OCI-LY3 (cell line): ENCODE data around the gene TIMP4.

Source experiments
- CTCF ChIP-seq: fragments of 200-600, 300-600 bp; sonication (generic); IDR thresholded peaks from 2 replicates; pipeline ENCODE4 v1.5.1; 2014; ENCODE audit warnings: antibody characterized with exemption, low read length, low read depth
- EZH2phosphoT487 ChIP-seq: fragments of 200-600 bp; shearing (Covaris generic); IDR thresholded peaks from 2 replicates; pipeline ENCODE4 v1.6.1; 2018; ENCODE audit warnings: antibody characterized with exemption, mixed run types, low read depth

DNA sequence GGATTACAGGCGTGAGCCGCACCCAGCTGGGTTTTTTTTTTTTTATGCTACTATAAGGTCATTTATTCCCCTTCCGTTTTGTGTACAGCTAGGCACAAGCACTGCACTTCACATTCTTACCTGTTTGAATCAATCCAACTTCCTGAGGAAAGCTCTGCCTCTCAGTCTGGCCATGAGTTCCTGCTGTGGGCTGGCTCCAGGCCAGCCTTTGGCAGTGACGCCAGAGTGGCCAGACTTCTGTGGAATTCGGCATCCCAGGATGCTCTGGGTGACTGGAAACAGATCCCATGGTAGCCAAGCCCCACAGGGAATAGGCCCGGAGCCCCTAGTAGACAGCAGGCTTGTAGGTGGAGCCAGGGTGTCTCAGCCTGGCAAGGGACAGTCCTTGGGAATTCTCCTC is 21.5 kb upstream of the TIMP4 start:
- TF ChIP-seq CTCF (no peak), EZH2phosphoT487 (no peak)
